Stimulated activated naive CD4-positive, alpha-beta T cell (primary cell): ENCODE measurements around the gene MALRD1.

ENCODE experiments used
- DNase-seq, 6 experiments: peaks; one replicate each; lab custom pipeline; 2025; lab: John Stamatoyannopoulos, UW

MALRD1 gene

DNA sequence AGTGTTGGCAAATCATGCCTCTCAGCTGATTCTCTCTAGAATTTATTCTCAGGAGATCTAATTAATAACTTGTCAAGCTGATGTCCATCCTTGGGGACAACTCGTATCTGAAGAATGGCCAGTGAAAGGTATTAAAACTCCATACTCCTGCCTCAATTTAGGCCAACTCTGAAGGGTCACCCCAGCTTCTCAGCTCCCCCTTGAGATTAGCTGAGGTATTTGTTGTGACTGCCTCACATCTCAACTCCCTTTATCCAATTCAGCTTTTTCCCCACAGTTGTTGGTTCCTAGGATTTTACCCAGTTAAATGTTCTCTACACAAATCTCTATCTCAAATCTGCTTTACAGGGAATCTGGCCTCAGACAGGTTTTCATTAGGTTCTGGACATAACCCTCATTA, 182.4 kb downstream of the MALRD1 start:
- DNase-seq: no peak

DNA sequence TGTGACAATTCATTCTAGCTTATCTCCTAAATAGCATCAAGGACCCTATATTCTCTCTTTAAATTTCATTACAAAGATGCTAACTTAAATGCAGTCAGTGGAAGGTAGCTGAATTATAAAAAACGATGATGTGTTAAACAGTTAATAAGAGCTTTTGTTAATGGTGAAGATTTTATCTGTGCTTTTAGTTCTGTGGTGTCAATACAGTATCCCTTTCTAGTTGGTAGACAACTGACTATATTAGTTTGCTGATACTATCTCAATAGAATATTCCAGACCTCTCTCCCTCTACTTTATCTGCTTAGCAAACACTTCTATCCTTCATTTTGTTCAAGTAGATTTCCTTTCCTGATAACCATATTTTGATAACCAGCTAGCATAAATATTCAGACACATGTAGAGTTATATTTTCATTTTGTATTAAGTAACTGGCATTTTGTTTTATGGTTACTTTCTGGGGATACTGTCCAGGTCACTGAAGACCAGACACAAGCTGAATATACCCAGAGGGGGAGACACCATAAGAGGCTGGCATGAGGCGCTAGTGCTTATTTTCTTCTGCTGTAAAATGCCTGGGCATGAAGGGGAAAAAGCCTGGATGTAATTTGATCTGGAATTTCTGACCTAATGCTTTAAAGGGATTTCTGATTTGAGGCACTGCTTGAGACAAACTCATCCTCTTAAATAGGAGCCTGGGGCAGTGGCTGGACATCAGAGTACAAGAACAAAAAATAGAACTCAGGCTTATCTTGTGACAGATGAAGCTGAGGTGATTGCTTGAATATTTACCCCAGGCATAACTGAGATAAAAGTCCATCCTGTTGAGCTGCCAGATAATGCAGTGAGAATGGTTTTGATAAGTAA, 197.5 kb downstream of the MALRD1 start:
- no peak for DNase-seq

GRCh38 chr10:19247843-19248242, 199.2 kb downstream of the MALRD1 start:
- no peak for DNase-seq

- no peak for DNase-seq
These were observed 201.9 kb downstream of the MALRD1 start for GRCh38 chr10:19250546-19250945.

DNA sequence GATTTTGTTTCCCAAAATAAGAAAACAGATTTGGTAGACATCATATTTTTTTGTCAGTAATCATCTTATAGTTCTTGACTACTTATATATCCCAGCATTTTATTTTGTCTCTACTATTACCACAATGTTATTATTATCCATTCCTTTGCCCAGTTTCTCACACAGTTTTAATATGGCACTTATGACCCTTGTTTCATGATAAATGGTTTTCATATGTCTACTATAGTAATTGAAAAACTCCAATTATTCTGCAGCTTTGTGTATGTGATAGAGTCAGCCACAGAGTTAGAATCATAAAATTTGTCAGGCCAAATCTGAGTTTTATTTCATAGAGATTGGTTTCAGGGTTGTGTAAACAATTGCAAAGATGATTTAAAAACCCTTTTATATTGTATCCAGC, 203.9 kb downstream of the MALRD1 start:
- no peak for DNase-seq

- no peak for DNase-seq
These were observed 207.7 kb downstream of the MALRD1 start for GRCh38 chr10:19256331-19256730.

- DNase-seq: no peak
These were observed 214.7 kb downstream of the MALRD1 start for GRCh38 chr10:19263262-19263661.

DNA sequence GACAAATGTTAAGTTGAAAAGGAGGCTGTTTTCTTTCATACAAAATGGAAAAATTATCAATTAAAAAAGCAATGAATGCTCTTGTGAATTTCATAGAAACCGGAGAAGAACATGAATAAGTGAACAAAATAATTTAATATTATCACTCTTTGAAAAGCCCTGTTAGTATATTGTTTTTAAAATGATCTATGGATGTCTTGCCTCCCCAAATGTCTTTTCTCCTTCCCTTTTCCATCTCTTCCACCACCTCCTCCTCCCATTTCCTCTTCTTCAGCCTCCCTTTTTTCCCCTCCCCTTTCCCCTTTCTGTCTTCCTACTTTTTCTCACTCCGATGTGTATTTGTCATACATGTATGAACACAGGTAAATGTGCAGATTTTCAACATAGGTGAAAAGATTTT, 234.7 kb downstream of the MALRD1 start:
- no peak for DNase-seq

DNA sequence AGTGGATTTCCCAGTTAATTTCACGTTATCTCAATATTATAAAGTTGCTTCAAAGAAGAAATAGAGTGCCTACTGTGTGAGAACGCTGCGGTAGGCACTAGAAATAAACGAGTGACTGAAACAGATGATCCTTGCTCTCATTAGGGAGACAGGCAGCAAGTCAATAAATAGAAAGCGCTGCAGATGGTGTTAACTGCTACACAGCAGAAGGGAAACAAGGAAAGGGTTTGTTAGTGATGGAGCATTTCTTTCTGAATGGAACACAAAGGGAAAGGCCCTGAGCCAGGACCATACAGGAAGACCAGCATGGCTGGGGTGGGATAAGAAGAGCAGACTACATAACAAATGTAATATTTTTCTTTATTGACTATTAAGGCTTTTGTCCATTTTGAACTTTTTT, 235.2 kb downstream of the MALRD1 start:
- DNase-seq: no peak

DNA sequence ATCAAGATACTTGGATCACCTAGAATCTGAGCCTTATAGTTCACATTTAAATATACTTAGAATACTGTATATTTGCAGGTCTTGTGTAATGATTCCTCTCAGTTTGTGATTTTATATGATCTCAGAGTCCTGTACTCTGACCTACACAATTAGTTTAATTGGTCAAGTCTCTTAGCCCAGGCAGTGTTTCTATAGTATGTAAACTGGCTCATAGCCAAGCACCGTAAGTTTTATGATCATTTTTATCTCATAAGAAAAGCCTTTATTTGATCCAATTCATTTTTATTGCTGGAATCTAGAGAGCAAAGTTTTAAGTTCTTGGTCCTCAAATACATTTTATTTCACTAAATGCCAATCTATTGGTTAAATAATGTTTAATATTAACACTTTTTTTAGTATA, 242.2 kb downstream of the MALRD1 start:
- no peak for DNase-seq

DNA sequence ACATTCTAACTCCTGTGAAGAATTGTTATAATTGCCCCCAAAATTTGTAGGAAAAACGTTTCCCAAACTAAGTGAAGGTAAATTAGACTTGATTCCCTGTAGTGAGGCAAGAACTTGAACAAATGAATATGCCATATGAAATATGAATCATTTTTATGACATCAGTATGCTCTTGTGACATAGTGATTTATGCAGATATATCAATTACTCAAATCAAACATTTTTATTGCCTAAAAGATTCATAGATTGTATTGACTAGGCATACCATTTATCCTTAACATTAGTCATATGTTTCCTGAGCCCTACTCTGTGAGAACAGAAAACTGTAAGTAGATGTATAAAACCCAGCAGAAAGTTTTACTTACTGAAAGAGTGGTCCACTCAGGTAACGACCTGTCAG, 245.6 kb downstream of the MALRD1 start:
- no peak for DNase-seq

DNA sequence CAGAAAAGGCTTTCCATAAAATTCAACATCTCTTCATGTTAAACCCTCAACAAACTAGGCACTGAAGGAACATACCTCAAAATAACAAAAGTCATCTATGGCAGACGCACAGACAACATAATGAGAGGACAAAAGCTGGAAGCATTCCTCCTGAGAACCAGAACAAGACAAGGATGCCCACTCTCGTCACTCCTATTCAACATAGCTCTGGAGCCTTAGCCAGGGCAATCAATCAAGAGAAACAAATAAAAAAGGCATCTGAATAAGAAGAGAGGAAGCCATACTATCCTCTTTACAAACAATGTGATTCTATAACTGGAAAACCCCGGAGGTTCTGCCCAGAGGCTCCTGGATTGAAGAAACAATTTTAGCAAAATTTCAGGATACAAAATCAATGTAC, 251.0 kb downstream of the MALRD1 start:
- DNase-seq: no peak

DNA sequence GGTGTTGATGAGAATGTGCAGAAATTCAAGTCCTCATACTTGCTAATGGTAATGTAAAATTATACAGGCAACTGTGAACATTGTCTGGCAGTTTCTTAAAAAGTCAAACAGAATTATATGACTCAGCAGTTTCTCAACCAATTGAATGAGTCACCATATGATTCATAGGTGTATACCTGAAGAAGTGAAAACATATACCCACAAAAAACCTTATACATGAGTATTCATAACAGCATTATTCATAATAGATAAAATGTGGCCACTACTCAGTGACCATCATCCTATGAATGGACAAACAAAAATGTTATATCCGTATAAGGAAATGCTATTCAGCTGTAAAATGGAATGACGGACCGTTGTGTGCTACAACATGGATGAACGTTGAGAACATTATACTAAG, 253.5 kb downstream of the MALRD1 start:
- DNase-seq: no peak

DNA sequence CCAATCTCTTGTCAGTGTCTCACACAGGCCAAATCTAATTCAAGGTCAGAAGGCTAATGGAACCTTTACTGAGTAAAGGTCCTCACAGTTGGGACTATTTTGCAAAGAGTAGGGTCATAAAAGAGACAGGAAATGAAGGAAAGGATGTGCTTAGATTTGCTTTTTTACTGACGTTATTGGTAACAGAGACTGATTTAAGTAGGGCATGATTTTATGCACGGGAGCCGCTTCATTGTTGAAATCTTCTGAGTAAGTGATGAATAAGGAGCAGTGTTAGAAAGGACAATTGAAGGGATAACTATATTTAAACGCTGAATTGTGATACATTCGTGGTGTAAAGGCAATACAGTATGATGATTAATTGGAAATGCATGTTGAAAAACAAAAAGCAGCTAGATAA, 261.5 kb downstream of the MALRD1 start:
- DNase-seq: no peak

- DNase-seq: no peak
These were observed 267.7 kb downstream of the MALRD1 start for GRCh38 chr10:19316204-19316870.

DNA sequence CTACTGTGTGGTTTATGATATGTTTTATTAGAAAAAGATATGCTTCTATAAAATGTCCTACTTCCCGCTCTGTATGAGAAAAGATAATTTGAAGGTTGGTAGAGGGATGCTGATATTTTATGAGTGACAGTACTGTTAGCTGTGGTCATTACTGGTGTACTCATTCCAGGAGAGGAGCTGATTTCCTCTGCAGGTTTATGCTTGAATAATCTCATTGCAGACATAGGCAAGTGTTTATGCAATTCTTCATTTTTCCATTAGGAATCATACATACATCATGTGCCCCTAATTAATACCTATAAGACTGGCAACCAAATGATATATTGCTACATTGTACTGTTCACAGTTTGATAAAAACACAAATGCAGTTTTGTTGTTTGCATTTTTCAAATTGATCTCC, 269.4 kb downstream of the MALRD1 start:
- DNase-seq: no peak

DNA sequence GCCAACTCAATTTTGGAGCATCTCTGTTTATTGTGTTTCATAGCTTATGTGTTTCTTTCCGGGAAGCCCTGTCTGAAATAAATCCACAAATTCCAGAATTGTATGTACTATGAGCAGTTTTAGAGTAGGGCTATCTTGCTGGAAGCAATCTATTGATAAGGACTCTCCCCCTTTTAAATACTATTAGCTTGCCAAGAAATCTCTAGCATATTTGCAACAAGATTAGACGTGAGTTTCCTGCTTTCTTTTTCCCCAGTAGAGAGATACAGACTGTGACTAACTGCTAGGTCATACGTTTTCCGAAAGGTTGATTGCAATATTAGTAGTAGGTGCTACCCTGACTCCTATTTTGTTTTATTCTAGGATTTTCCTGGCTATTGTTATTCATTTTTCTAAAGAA, 277.0 kb downstream of the MALRD1 start:
- no peak for DNase-seq

- DNase-seq: no peak
These were observed 280.0 kb downstream of the MALRD1 start for GRCh38 chr10:19328582-19328981.

- no peak for DNase-seq
These were observed 280.9 kb downstream of the MALRD1 start for GRCh38 chr10:19329475-19329874.

DNA sequence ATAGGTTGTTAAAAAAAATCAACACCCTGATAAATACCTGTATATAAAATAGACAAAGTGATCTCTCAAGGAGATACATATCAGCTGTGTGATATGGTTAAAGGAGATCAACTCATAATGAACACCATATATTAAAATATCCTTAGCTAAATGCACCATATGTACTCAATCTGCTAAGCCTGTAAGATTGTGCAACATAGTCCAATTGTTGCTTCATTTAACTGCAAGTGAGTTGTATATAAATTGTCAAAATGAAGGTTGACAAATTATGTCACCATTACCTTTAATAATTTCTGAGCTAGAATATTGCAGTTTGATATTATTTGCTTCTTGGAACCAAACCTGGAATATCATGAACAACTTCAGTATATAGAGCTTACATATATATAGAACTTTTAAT, 283.7 kb downstream of the MALRD1 start:
- no peak for DNase-seq

GRCh38 chr10:19333631-19334030, 285.0 kb downstream of the MALRD1 start:
- DNase-seq: no peak

DNA sequence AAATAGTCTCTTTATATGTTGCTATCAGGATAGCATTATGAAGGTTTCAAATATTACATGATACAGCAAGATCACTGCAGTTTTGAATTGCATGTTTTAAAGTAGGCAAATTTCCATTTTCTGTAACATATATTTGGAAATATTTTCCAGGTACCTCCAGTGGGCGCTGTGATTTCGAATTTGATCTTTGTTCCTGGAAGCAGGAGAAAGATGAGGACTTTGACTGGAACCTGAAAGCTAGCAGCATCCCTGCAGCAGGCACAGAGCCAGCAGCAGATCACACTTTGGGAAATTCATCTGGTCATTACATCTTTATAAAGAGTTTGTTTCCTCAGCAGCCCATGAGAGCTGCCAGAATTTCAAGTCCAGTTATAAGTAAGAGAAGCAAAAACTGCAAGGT, 299.0 kb downstream of the MALRD1 start:
- no peak for DNase-seq

GRCh38 chr10:19367176-19367575, 318.6 kb downstream of the MALRD1 start:
- DNase-seq: no peak

GRCh38 chr10:19373988-19374387, 325.4 kb downstream of the MALRD1 start:
- DNase-seq: no peak
